ENCODE data around the gene MKRN2OS.

Gene MKRN2OS

GRCh38 chr3:12578742-12579141 lies 33.4 kb upstream of the MKRN2OS start:
- no peak for TF ChIP-seq ZNF274 (IDR thresholded peaks at IDR 0.05; ENCODE audit: low read depth, low read length)

GRCh38 chr3:12577379-12577778 lies 32.1 kb upstream of the MKRN2OS start:
- no peak for TF ChIP-seq ZNF274 (IDR thresholded peaks at IDR 0.05; ENCODE audit: low read depth, low read length)
- H3K4me3 ChIP-seq (ENCODE audit: low read length), result no peak overlapping the region

More at GRCh38 chr3:12578742-12579141, 33.4 kb upstream of the MKRN2OS start:
- no peak overlapping the region for H3K4me3 ChIP-seq (ENCODE audit: low read length)

- no peak for TF ChIP-seq ZNF274 (IDR thresholded peaks at IDR 0.05; ENCODE audit: low read depth, low read length)
- no peak overlapping the region for H3K4me3 ChIP-seq (ENCODE audit: low read length)
Observed at GRCh38 chr3:12574661-12575060, 29.4 kb upstream of the MKRN2OS start.

GRCh38 chr3:12574131-12574530 lies 28.8 kb upstream of the MKRN2OS start:
- no peak overlapping the region for H3K4me3 ChIP-seq (ENCODE audit: low read length)
- no peak for TF ChIP-seq ZNF274 (IDR thresholded peaks at IDR 0.05; ENCODE audit: low read depth, low read length)

GRCh38 chr3:12571986-12572385 lies 26.7 kb upstream of the MKRN2OS start:
- H3K4me3 ChIP-seq (ENCODE audit: low read length), result no peak overlapping the region
- TF ChIP-seq ZNF274 (IDR thresholded peaks at IDR 0.05; ENCODE audit: low read depth, low read length), result no peak

GRCh38 chr3:12569836-12570235 lies 24.5 kb upstream of the MKRN2OS start:
- H3K4me3 ChIP-seq (ENCODE audit: low read length), result no peak overlapping the region
- no peak for TF ChIP-seq ZNF274 (IDR thresholded peaks at IDR 0.05; ENCODE audit: low read depth, low read length)

GRCh38 chr3:12568747-12569146 lies 23.4 kb upstream of the MKRN2OS start:
- H3K4me3 ChIP-seq (ENCODE audit: low read length), result no peak overlapping the region
- no peak for TF ChIP-seq ZNF274 (IDR thresholded peaks at IDR 0.05; ENCODE audit: low read depth, low read length)

GRCh38 chr3:12566976-12567375 lies 21.7 kb upstream of the MKRN2OS start:
- TF ChIP-seq ZNF274 (IDR thresholded peaks at IDR 0.05; ENCODE audit: low read depth, low read length), result no peak
- no peak overlapping the region for H3K4me3 ChIP-seq (ENCODE audit: low read length)

GRCh38 chr3:12562451-12562850 lies 17.2 kb upstream of the MKRN2OS start:
- H3K4me3 ChIP-seq (ENCODE audit: low read length), result no peak overlapping the region
- no peak for TF ChIP-seq ZNF274 (IDR thresholded peaks at IDR 0.05; ENCODE audit: low read depth, low read length)

- TF ChIP-seq ZNF274 (IDR thresholded peaks at IDR 0.05; ENCODE audit: low read depth, low read length), result no peak
- no peak overlapping the region for H3K4me3 ChIP-seq (ENCODE audit: low read length)
Observed at GRCh38 chr3:12561397-12561796, 16.1 kb upstream of the MKRN2OS start.

- peak overlapping the region; percentile 5; the same call in 1 of the 2 replicates for H3K4me3 ChIP-seq (ENCODE audit: low read length)
- no peak for TF ChIP-seq ZNF274 (IDR thresholded peaks at IDR 0.05; ENCODE audit: low read depth, low read length)
Observed at GRCh38 chr3:12560505-12561190, 15.3 kb upstream of the MKRN2OS start.

GRCh38 chr3:12559520-12559919 lies 14.2 kb upstream of the MKRN2OS start:
- TF ChIP-seq ZNF274 (IDR thresholded peaks at IDR 0.05; ENCODE audit: low read depth, low read length), result no peak
- no peak overlapping the region; the same call in 1 of the 2 replicates for H3K4me3 ChIP-seq (ENCODE audit: low read length)

GRCh38 chr3:12558706-12559105 lies 13.4 kb upstream of the MKRN2OS start:
- TF ChIP-seq ZNF274 (IDR thresholded peaks at IDR 0.05; ENCODE audit: low read depth, low read length), result no peak
- H3K4me3 ChIP-seq (ENCODE audit: low read length), result no peak overlapping the region; the same call in 1 of the 2 replicates

- no peak for TF ChIP-seq ZNF274 (IDR thresholded peaks at IDR 0.05; ENCODE audit: low read depth, low read length)
- peak overlapping the region; percentile 91 for H3K4me3 ChIP-seq (ENCODE audit: low read length)
Observed at GRCh38 chr3:12557473-12558100, 12.3 kb upstream of the MKRN2OS start.

- H3K4me3 ChIP-seq (ENCODE audit: low read length), result peak within 1 kb of the TSS; percentile 91
- no peak for TF ChIP-seq ZNF274 (IDR thresholded peaks at IDR 0.05; ENCODE audit: low read depth, low read length)
Observed at GRCh38 chr3:12556690-12557472, 11.6 kb upstream of the MKRN2OS start, which contains the start of gene MKRN2. MKRN2 (plus strand) TSS chr3:12557087; CDS start chr3:12557151, 64 bp downstream.
